HEK293 (cell line): ENCODE results near the gene SLC38A10.

Source experiments
- ATF2 ChIP-seq: fragments of 450-650 bp; formaldehyde crosslinking; IDR thresholded peaks from 2 replicates; pipeline ENCODE4 v1.5.1; 2016; ENCODE audit warnings: missing biosample characterization, missing genetic modification characterization, low read depth
- BCL11A ChIP-seq: fragments of 450-650 bp; formaldehyde crosslinking; IDR thresholded peaks from 2 replicates; pipeline ENCODE4 v1.5.1; 2016; ENCODE audit warnings: low read depth, missing biosample characterization, missing genetic modification characterization
- CTCF ChIP-seq: fragments of 450-650 bp; formaldehyde crosslinking; IDR thresholded peaks from 2 replicates; pipeline ENCODE4 v1.5.1; 2016; ENCODE audit warnings: missing biosample characterization, missing genetic modification characterization
- HOXA7 ChIP-seq: sonication (generic); formaldehyde crosslinking; IDR thresholded peaks from 2 replicates; pipeline ENCODE4 v1.8.1; 2022; ENCODE audit warnings: missing genetic modification reagents, borderline replicate concordance
- SALL2 ChIP-seq: fragments of 450-650 bp; formaldehyde crosslinking; IDR thresholded peaks from 2 replicates; pipeline ENCODE4 v1.5.0; 2017; ENCODE audit warnings: missing biosample characterization, mild to moderate bottlenecking, missing genetic modification characterization, borderline replicate concordance
- ZBTB1 ChIP-seq: fragments of 450-650 bp; formaldehyde crosslinking; IDR thresholded peaks from 2 replicates; pipeline ENCODE4 v1.5.1; 2016; ENCODE audit warnings: missing biosample characterization, missing genetic modification characterization
- ZBTB10 ChIP-seq: fragments of 450-650 bp; formaldehyde crosslinking; IDR thresholded peaks from 2 replicates; pipeline ENCODE4 v1.5.1; 2016; ENCODE audit warnings: missing biosample characterization, missing genetic modification characterization
- ZNF146 ChIP-seq: fragments of 450-650 bp; formaldehyde crosslinking; IDR thresholded peaks from 2 replicates; pipeline ENCODE4 v1.5.1; 2016; ENCODE audit warnings: missing biosample characterization, missing genetic modification characterization
- ZNF169 ChIP-seq: fragments of 450-650 bp; formaldehyde crosslinking; IDR thresholded peaks from 2 replicates; pipeline ENCODE4 v1.5.1; 2016; ENCODE audit warnings: missing biosample characterization, missing genetic modification characterization
- ZNF354C ChIP-seq: fragments of 450-650 bp; formaldehyde crosslinking; IDR thresholded peaks from 2 replicates; pipeline ENCODE4 v1.5.1; 2016; ENCODE audit warnings: missing biosample characterization, missing genetic modification characterization, low read depth, borderline replicate concordance
- ZNF501 ChIP-seq: fragments of 450-650 bp; formaldehyde crosslinking; IDR thresholded peaks from 2 replicates; pipeline ENCODE4 v1.5.1; 2016; ENCODE audit warnings: missing biosample characterization, missing genetic modification characterization
- TF ChIP-seq, protein P1 (sequence below): fragments of 450-650 bp; formaldehyde crosslinking; IDR thresholded peaks from 2 replicates; pipeline ENCODE4 v1.5.1; 2016; ENCODE audit warnings: missing biosample characterization, missing genetic modification characterization

GRCh38 chr17:81313776-81314397, 18.8 kb upstream of the SLC38A10 start:
- TF ChIP-seq ZNF146 (no peak), CTCF (tag by site-specific recombination) (no peak), BCL11A (tag by site-specific recombination) (no peak), ATF2 (tag by site-specific recombination) (no peak), SALL2 (tag by site-specific recombination) (no peak), ZBTB10 (tag by site-specific recombination) (no peak), ZNF169 (tag by site-specific recombination) (no peak), ZBTB1 (tag by site-specific recombination) (no peak), HOXA7 (CRISPR knock-in tag) (no peak), ZNF501 (tag by site-specific recombination) (no peak), ZNF354C (tag by site-specific recombination) (no peak)
- TF ChIP-seq, protein P1, sequence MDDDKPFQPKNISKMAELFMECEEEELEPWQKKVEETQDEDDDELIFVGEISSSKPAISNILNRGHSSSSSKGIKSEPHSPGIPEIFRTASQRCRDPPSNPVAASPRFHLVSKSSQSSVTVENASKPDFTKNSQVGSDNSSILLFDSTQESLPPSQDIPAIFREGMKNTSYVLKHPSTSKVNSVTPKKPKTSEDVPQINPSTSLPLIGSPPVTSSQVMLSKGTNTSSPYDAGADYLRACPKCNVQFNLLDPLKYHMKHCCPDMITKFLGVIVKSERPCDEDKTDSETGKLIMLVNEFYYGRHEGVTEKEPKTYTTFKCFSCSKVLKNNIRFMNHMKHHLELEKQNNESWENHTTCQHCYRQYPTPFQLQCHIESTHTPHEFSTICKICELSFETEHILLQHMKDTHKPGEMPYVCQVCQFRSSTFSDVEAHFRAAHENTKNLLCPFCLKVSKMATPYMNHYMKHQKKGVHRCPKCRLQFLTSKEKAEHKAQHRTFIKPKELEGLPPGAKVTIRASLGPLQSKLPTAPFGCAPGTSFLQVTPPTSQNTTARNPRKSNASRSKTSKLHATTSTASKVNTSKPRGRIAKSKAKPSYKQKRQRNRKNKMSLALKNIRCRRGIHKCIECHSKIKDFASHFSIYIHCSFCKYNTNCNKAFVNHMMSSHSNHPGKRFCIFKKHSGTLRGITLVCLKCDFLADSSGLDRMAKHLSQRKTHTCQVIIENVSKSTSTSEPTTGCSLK (tag by site-specific recombination) = no peak
